CD4-positive, CD25-positive, alpha-beta regulatory T cell (primary cell): Measurements from ENCODE around the gene DSC3. TPM values are rescaled to one million over a fixed set of nuclear protein-coding genes. Genes with fewer than 3 reads are reported as not detected.

Source experiments
- ATAC-seq, 2 donors: fragments of 150-1000 bp; cut with Tn5 transposase; one replicate each; pipeline ENCODE4 v1.10.0; 2021; ENCODE audit warnings: low read depth in 2 of 2, moderate number of reproducible peaks in 2 of 2, moderate library complexity in 1 of 2
- DNase-seq, 3 donors: peaks; one replicate each; pipeline versions ENCODE4 v3.0.0 to v3.0.0-alpha.2; 2012 to 2022; ENCODE audit warnings: mixed read lengths in 1 of 3
- H3K27ac ChIP-seq: one replicate; pipeline ENCODE4 v1.7.0; 2013; ENCODE audit warnings: mild to moderate bottlenecking, low read length; ENCODE audit not compliant: insufficient read depth, poor library complexity, severe bottlenecking
- H3K27me3 ChIP-seq: one replicate; pipeline ENCODE4 v1.7.0; 2013; ENCODE audit warnings: low read length; ENCODE audit not compliant: control insufficient read depth, insufficient read depth
- H3K36me3 ChIP-seq: one replicate; pipeline ENCODE4 v1.7.0; 2013; ENCODE audit warnings: mild to moderate bottlenecking, low read length, moderate library complexity; ENCODE audit not compliant: control insufficient read depth, insufficient read depth
- H3K4me1 ChIP-seq: 2 replicates; pipeline ENCODE4 v1.7.0; 2013; ENCODE audit warnings: mild to moderate bottlenecking, low read length; ENCODE audit not compliant: insufficient read depth, control insufficient read depth, poor library complexity, severe bottlenecking
- H3K4me3 ChIP-seq: one replicate; pipeline ENCODE4 v1.7.0; 2013; ENCODE audit warnings: low read depth, mild to moderate bottlenecking, low read length, moderate library complexity
- H3K9me3 ChIP-seq, 2 experiments: 1 replicate in 1 of 2; 2 replicates in 1 of 2; pipeline ENCODE4 v1.7.0; 2013; ENCODE audit warnings: low read length in 2 of 2, mild to moderate bottlenecking in 1 of 2, moderate library complexity in 1 of 2; ENCODE audit not compliant: control insufficient read depth in 2 of 2
- H3K27ac Mint-ChIP-seq, 3 donors: one replicate each; pipeline ENCODE4 v1.8.0; 2020 to 2022; ENCODE audit warnings: mild to moderate bottlenecking in 3 of 3, mixed read lengths in 3 of 3, moderate library complexity in 2 of 3
- H3K27me3 Mint-ChIP-seq: one replicate; pipeline ENCODE4 v1.8.0; 2022; ENCODE audit warnings: mild to moderate bottlenecking, mixed read lengths
- H3K36me3 Mint-ChIP-seq: one replicate; pipeline ENCODE4 v1.8.0; 2020; ENCODE audit warnings: mixed read lengths
- H3K4me1 Mint-ChIP-seq, 4 donors: one replicate each; pipeline ENCODE4 v1.8.0; 2020 to 2022; ENCODE audit warnings: mixed read lengths in 4 of 4, mild to moderate bottlenecking in 1 of 4
- H3K4me3 Mint-ChIP-seq, 4 donors: one replicate each; pipeline ENCODE4 v1.8.0; 2020 to 2022; ENCODE audit warnings: mild to moderate bottlenecking in 4 of 4, mixed read lengths in 4 of 4, moderate library complexity in 3 of 4
- H3K9me3 Mint-ChIP-seq, 7 donors: one replicate each; pipeline ENCODE4 v1.8.0; 2020 to 2022; ENCODE audit warnings: mixed read lengths in 7 of 7, mild to moderate bottlenecking in 3 of 7, moderate library complexity in 2 of 7
- polyA plus RNA-seq, 4 donors: library from polyadenylated mRNA; unstranded; fragments of 300-500 nt; fragmentation: Illumina TruSeq; gene quantifications; one replicate each; pipeline ENCODE4 v1.2.3, GENCODE V29; 2021
- total RNA-seq: library from RNA; stranded (reverse); gene quantifications from one replicate; pipeline ENCODE4 v1.2.3, GENCODE V29; 2022

The DSC3 gene
- total and polyA plus RNA-seq, 5 donors from 2014 or later = not detected

DNA sequence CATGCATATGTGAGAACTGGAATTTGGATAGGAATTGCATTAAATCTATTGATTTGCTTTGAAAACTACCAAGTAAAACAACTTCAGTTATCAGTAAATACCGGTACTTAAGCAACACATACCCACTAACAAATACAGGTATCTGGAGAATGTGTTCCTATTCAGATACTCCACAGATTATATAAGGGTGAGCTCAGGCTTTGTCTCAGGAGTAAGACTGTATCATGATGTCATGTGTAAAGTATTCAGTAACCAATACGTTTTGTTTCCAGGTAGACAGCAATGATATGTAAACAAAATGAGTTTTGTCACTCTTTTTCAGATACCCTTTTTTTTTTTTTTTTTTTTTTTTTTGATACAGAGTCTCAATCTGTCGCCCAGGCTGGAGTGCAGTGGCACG, 74.8 kb downstream of the DSC3 start:
- Histone ChIP-seq H3K36me3 (no peaks in the 10 kb centered on the region), H3K9me3 (no peaks in the 10 kb centered on the region), H3K27me3 (no peaks in the 10 kb centered on the region), H3K4me3 (no peak overlapping the region), H3K27ac (no peak overlapping the region), H3K4me1 (no peaks in the 10 kb centered on the region)
- ATAC-seq (no peak), DNase-seq (no peak)
- Mint-ChIP-seq H3K9me3 (peaks cover 0 to 3% (median under 1%) of the 10 kb centered on the region in 7 donors), H3K4me3 (no peak overlapping the region), H3K27me3 (no peaks in the 10 kb centered on the region), H3K36me3 (no peaks in the 10 kb centered on the region), H3K4me1 (no peaks in the 10 kb centered on the region), H3K27ac (no peak overlapping the region)

DNA sequence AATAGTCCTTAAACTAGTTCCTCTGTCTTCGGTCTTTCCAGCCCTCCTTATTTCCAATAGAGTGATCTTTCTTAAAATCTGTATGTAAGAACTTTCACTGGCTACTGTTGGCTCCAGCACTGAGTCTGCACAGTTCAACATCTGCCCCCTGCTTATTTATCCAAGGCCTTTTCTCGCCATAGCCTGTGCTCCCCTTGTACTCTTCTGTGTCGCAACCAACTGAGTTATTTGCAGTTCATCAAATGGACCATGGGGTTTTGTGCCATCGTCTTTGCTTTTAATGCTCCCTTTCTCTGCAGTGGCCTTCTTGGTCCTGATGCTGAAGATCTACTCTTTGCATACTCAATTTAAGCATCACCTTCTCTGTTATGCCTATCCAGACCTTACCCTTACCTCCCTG, 77.3 kb downstream of the DSC3 start:
- Mint-ChIP-seq H3K9me3 (peaks cover 0 to 6% (median 0%) of the 10 kb centered on the region in 7 donors), H3K27me3 (no peaks in the 10 kb centered on the region), H3K27ac (no peak overlapping the region), H3K36me3 (no peaks in the 10 kb centered on the region), H3K4me1 (no peaks in the 10 kb centered on the region), H3K4me3 (no peak overlapping the region)
- Histone ChIP-seq H3K27ac (no peak overlapping the region), H3K9me3 (no peaks in the 10 kb centered on the region), H3K4me1 (no peaks in the 10 kb centered on the region), H3K27me3 (no peaks in the 10 kb centered on the region), H3K36me3 (no peaks in the 10 kb centered on the region), H3K4me3 (no peak overlapping the region)
- ATAC-seq (no peak), DNase-seq (no peak)

DNA sequence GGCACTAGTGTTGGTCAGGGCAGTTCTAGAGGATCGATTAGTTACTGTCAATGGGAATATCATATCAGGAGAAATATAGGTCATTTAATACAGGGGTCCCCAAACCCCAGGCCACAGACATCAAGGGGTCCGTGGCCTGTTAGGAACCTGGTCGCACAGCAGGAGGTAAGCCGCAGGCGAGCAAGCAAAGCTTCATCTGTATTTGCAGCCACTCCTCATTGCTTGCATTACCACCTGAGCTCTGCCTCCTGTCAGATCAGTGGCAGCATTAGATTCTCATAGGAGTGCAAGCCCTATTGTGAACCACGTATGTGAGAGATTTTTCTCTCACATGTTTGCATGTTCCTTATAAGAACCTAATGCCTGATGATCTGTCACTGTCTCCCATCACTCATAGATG, 81.9 kb downstream of the DSC3 start:
- H3K4me3 Mint-ChIP-seq = no peak overlapping the region

DNA sequence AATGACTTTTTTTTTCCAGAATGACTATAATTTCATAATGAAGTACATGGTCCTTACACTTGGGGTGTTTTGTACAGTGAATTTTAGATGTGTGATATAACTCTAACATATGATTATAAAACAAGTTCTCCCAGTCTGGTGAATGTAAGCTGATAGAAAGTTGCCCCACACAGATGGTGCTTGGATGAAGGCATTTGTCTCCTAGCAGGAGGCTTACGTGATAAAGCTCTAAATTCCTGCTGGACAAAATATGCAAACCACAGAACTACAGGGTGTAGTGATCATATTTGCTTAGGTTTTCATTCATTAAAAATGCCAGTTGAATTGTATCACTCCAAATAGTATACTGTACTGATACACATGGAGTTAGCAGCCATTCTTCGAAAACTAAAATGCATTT, 85.5 kb downstream of the DSC3 start:
- H3K27ac Mint-ChIP-seq = no peak overlapping the region
- no peak for DNase-seq
- no peaks in the 10 kb centered on the region for H3K9me3 ChIP-seq
- no peaks in the 10 kb centered on the region for H3K36me3 Mint-ChIP-seq
- no peak overlapping the region for H3K27ac ChIP-seq
- peaks cover 1 to 10% (median 3%) of the 10 kb centered on the region in 7 donors for H3K9me3 Mint-ChIP-seq
- no peaks in the 10 kb centered on the region for H3K4me1 ChIP-seq
- no peak overlapping the region for H3K4me3 Mint-ChIP-seq
- no peaks in the 10 kb centered on the region for H3K27me3 Mint-ChIP-seq
- no peaks in the 10 kb centered on the region for H3K36me3 ChIP-seq
- no peak for ATAC-seq
- H3K4me3 ChIP-seq = no peak overlapping the region
- no peaks in the 10 kb centered on the region for H3K27me3 ChIP-seq
- no peaks in the 10 kb centered on the region for H3K4me1 Mint-ChIP-seq

More for the DNA sequence above, 81.9 kb downstream of the DSC3 start:
- Histone ChIP-seq H3K4me1 (no peaks in the 10 kb centered on the region), H3K4me3 (no peak overlapping the region), H3K27ac (no peak overlapping the region), H3K27me3 (no peaks in the 10 kb centered on the region), H3K9me3 (no peaks in the 10 kb centered on the region), H3K36me3 (no peaks in the 10 kb centered on the region)
- peaks cover 0 to 15% (median 1%) of the 10 kb centered on the region in 7 donors for H3K9me3 Mint-ChIP-seq
- no peak for DNase-seq
- H3K4me1 Mint-ChIP-seq = no peaks in the 10 kb centered on the region
- no peaks in the 10 kb centered on the region for H3K27me3 Mint-ChIP-seq
- H3K36me3 Mint-ChIP-seq = no peaks in the 10 kb centered on the region
- H3K27ac Mint-ChIP-seq = no peak overlapping the region
- ATAC-seq = no peak

GRCh38 chr18:30954262-30954661, 88.3 kb downstream of the DSC3 start:
- peaks cover 3 to 19% (median 3%) of the 10 kb centered on the region in 7 donors for H3K9me3 Mint-ChIP-seq
- no peak overlapping the region for H3K4me3 Mint-ChIP-seq
- no peak overlapping the region for H3K27ac Mint-ChIP-seq
- Histone ChIP-seq H3K4me1 (no peaks in the 10 kb centered on the region), H3K27me3 (no peaks in the 10 kb centered on the region), H3K4me3 (no peak overlapping the region), H3K9me3 (no peaks in the 10 kb centered on the region), H3K36me3 (no peaks in the 10 kb centered on the region), H3K27ac (no peak overlapping the region)
- no peak for DNase-seq
- H3K4me1 Mint-ChIP-seq = no peaks in the 10 kb centered on the region
- no peak for ATAC-seq
- no peaks in the 10 kb centered on the region for H3K36me3 Mint-ChIP-seq
- no peaks in the 10 kb centered on the region for H3K27me3 Mint-ChIP-seq

- Histone ChIP-seq H3K36me3 (no peaks in the 10 kb centered on the region), H3K4me3 (no peak overlapping the region), H3K27me3 (no peaks in the 10 kb centered on the region), H3K9me3 (peaks cover 0 to 7% of the 10 kb centered on the region in 2 experiments), H3K4me1 (no peaks in the 10 kb centered on the region), H3K27ac (no peak overlapping the region)
- Mint-ChIP-seq H3K36me3 (no peaks in the 10 kb centered on the region), H3K27ac (no peak overlapping the region), H3K9me3 (peaks cover 3 to 23% (median 7%) of the 10 kb centered on the region in 7 donors), H3K4me3 (no peak overlapping the region), H3K27me3 (no peaks in the 10 kb centered on the region), H3K4me1 (no peaks in the 10 kb centered on the region)
- ATAC-seq (no peak), DNase-seq (no peak)
Measured at GRCh38 chr18:30945761-30946160, 96.8 kb downstream of the DSC3 start.

GRCh38 chr18:30944773-30945417, 97.6 kb downstream of the DSC3 start:
- Histone ChIP-seq H3K4me1 (no peaks in the 10 kb centered on the region), H3K36me3 (no peaks in the 10 kb centered on the region), H3K27ac (no peak overlapping the region), H3K27me3 (no peaks in the 10 kb centered on the region), H3K4me3 (no peak overlapping the region), H3K9me3 (peaks cover 0 to 7% of the 10 kb centered on the region in 2 experiments)
- H3K27me3 Mint-ChIP-seq = no peaks in the 10 kb centered on the region
- H3K36me3 Mint-ChIP-seq = no peaks in the 10 kb centered on the region
- H3K4me1 Mint-ChIP-seq = no peaks in the 10 kb centered on the region
- H3K9me3 Mint-ChIP-seq = peaks cover 3 to 23% (median 6%) of the 10 kb centered on the region in 7 donors
- no peak for DNase-seq
- H3K4me3 Mint-ChIP-seq = no peak overlapping the region
- ATAC-seq = no peak
- no peak overlapping the region for H3K27ac Mint-ChIP-seq

DNA sequence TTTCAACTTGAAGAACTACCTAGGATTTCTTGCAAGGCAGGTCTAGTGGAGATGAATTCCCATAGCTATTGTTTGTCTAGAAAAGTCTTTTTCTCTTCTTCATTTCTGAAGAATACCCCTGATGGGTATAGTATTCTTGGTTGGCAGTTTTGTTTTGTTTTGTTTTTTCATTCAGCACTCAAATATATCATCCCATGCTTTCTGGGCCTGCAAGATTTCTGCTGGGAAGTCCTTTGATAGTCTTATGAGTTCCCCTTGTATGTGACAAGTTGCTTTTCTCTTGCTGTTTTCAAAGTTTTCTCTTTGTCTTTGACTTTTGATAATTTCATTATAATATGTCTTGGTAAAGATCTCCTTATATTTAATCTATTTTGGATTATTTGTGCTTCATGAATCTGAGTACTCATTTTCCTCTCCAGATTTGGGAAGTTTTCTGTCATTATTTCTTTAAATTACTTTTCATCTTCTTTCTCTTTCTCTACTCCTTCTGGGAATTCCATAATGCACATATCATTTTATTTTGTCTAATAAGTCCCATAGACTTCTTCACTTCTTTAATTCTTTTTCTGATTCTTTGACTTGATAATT, 101.5 kb downstream of the DSC3 start:
- no peak for ATAC-seq
- no peaks in the 10 kb centered on the region for H3K27me3 Mint-ChIP-seq
- no peaks in the 10 kb centered on the region for H3K4me1 ChIP-seq
- H3K27ac Mint-ChIP-seq = no peak overlapping the region
- no peak overlapping the region for H3K4me3 Mint-ChIP-seq
- H3K36me3 Mint-ChIP-seq = no peaks in the 10 kb centered on the region
- no peaks in the 10 kb centered on the region for H3K27me3 ChIP-seq
- no peak overlapping the region for H3K27ac ChIP-seq
- peaks cover 0 to 7% of the 10 kb centered on the region in 2 experiments for H3K9me3 ChIP-seq
- H3K4me3 ChIP-seq = no peak overlapping the region
- H3K4me1 Mint-ChIP-seq = no peaks in the 10 kb centered on the region
- H3K36me3 ChIP-seq = no peaks in the 10 kb centered on the region
- no peak for DNase-seq
- peaks cover 0 to 30% (median 12%) of the 10 kb centered on the region in 7 donors for H3K9me3 Mint-ChIP-seq
